OCI-LY1 (cell line): ENCODE data around the gene MCTP1.

Experiments used
- H2AFZ ChIP-seq: fragments of 200-600 bp; sonication (generic), shearing (Covaris generic); 2 replicates; pipeline ENCODE4 v1.6.0; 2014; ENCODE audit warnings: antibody characterized with exemption, mild to moderate bottlenecking, low read length
- H3F3A ChIP-seq: fragments of 200-600 bp; sonication (generic), shearing (Covaris generic); 2 replicates; pipeline ENCODE4 v1.6.0; 2014; ENCODE audit warnings: mild to moderate bottlenecking, antibody characterized with exemption, low read length, moderate library complexity; ENCODE audit not compliant: insufficient read depth
- H3K27ac ChIP-seq: fragments of 200-600 bp; sonication (generic); 2 replicates; pipeline ENCODE4 v1.5.1; 2014; ENCODE audit warnings: low read length, mixed run types, mild to moderate bottlenecking, low read depth; ENCODE audit not compliant: poor library complexity, severe bottlenecking
- H3K27me3 ChIP-seq: fragments of 200-600 bp; sonication (generic); 2 replicates; pipeline ENCODE4 v1.6.0; 2014; ENCODE audit warnings: antibody characterized with exemption, mild to moderate bottlenecking, low read length, moderate library complexity; ENCODE audit not compliant: insufficient read depth
- H3K36me3 ChIP-seq: fragments of 200-600 bp; sonication (generic); 2 replicates; pipeline ENCODE4 v1.6.1; 2014; ENCODE audit warnings: mild to moderate bottlenecking, antibody characterized with exemption, low read length, moderate library complexity, mixed read lengths; ENCODE audit not compliant: insufficient read depth
- H3K4me1 ChIP-seq: fragments of 200-600 bp; sonication (generic); 2 replicates; pipeline ENCODE4 v1.5.1; 2014; ENCODE audit warnings: mild to moderate bottlenecking, low read length, moderate library complexity; ENCODE audit not compliant: insufficient read depth, severe bottlenecking
- H3K4me2 ChIP-seq: fragments of 200-600 bp; sonication (generic), shearing (Covaris generic); 2 replicates; pipeline ENCODE4 v1.6.1; 2014; ENCODE audit warnings: low read length
- H3K4me3 ChIP-seq: fragments of 200-600 bp; sonication (generic); 2 replicates; pipeline ENCODE4 v1.5.1; 2014; ENCODE audit warnings: low read length, low read depth, mild to moderate bottlenecking, mixed read lengths; ENCODE audit not compliant: poor library complexity, severe bottlenecking
- H3K79me2 ChIP-seq: fragments of 200-600 bp; shearing (Covaris generic); 2 replicates; pipeline ENCODE4 v1.6.1; 2016; ENCODE audit warnings: mixed run types, low read length, mixed read lengths; ENCODE audit not compliant: insufficient read depth
- H3K9ac ChIP-seq: fragments of 200-600 bp; sonication (generic), shearing (Covaris generic); 2 replicates; pipeline ENCODE4 v1.6.1; 2014; ENCODE audit warnings: mild to moderate bottlenecking, low read length, mixed read lengths
- H3K9me2 ChIP-seq: fragments of 200-600 bp; sonication (generic), shearing (Covaris generic); 2 replicates; pipeline ENCODE4 v1.6.1; 2014; ENCODE audit warnings: low read depth, mild to moderate bottlenecking, low read length, mixed read lengths
- H3K9me3 ChIP-seq: fragments of 200-600 bp; shearing (Covaris generic); 2 replicates; pipeline ENCODE4 v1.6.1; 2014; ENCODE audit warnings: low read length, mixed read lengths
- H4K20me1 ChIP-seq: fragments of 200-600 bp; sonication (generic), shearing (Covaris generic); 2 replicates; pipeline ENCODE4 v1.6.0; 2016; ENCODE audit warnings: mild to moderate bottlenecking, low read length; ENCODE audit not compliant: insufficient read depth
- CTCF ChIP-seq: fragments of 200-600 bp; sonication (generic), shearing (Covaris generic); IDR thresholded peaks from 2 replicates; pipeline ENCODE4 v1.5.1; 2017; ENCODE audit warnings: mild to moderate bottlenecking, antibody characterized with exemption, low read length, moderate library complexity, mixed read lengths
- EZH2 ChIP-seq: fragments of 200-600 bp; sonication (generic), shearing (Covaris generic); IDR thresholded peaks from 2 replicates; pipeline ENCODE4 v1.8.0; 2017; ENCODE audit warnings: borderline replicate concordance, mixed run types, mild to moderate bottlenecking, antibody characterized with exemption, low read length, moderate library complexity, mixed read lengths

The MCTP1 gene

GRCh38 chr5:95256991-95257390, 27.9 kb downstream of the MCTP1 start:
- H4K20me1 ChIP-seq = no peaks in the 10 kb centered on the region
- no peaks in the 10 kb centered on the region for H3F3A ChIP-seq
- H3K4me2 ChIP-seq = no peak overlapping the region
- no peaks in the 10 kb centered on the region for H3K36me3 ChIP-seq
- TF ChIP-seq CTCF = no peak
- TF ChIP-seq EZH2 = no peak
- H3K27ac ChIP-seq = no peak overlapping the region
- no peaks in the 10 kb centered on the region for H3K4me1 ChIP-seq
- no peaks in the 10 kb centered on the region for H3K9me2 ChIP-seq
- no peaks in the 10 kb centered on the region for H3K9me3 ChIP-seq
- H3K4me3 ChIP-seq = no peak overlapping the region
- no peaks in the 10 kb centered on the region for H3K79me2 ChIP-seq
- no peaks in the 10 kb centered on the region for H3K27me3 ChIP-seq
- no peak overlapping the region for H2AFZ ChIP-seq
- H3K9ac ChIP-seq = no peak overlapping the region

GRCh38 chr5:95256446-95256845, 28.4 kb downstream of the MCTP1 start:
- Histone ChIP-seq H3K4me2 (no peak overlapping the region), H2AFZ (no peak overlapping the region), H3K9me2 (no peaks in the 10 kb centered on the region), H3K27me3 (no peaks in the 10 kb centered on the region), H3K4me1 (no peaks in the 10 kb centered on the region), H3K79me2 (no peaks in the 10 kb centered on the region), H3K9me3 (no peaks in the 10 kb centered on the region), H3K36me3 (no peaks in the 10 kb centered on the region), H4K20me1 (no peaks in the 10 kb centered on the region), H3K9ac (no peak overlapping the region), H3F3A (no peaks in the 10 kb centered on the region), H3K27ac (no peak overlapping the region), H3K4me3 (no peak overlapping the region)
- TF ChIP-seq CTCF (no peak), EZH2 (no peak)

GRCh38 chr5:95252801-95253200, 32.1 kb downstream of the MCTP1 start:
- Histone ChIP-seq H3K4me3 (no peak overlapping the region), H3K79me2 (no peaks in the 10 kb centered on the region), H3K36me3 (no peaks in the 10 kb centered on the region), H3K9me3 (no peaks in the 10 kb centered on the region), H3K27me3 (no peaks in the 10 kb centered on the region), H2AFZ (no peak overlapping the region), H3K9me2 (no peaks in the 10 kb centered on the region), H4K20me1 (no peaks in the 10 kb centered on the region), H3K4me2 (no peak overlapping the region), H3K4me1 (no peaks in the 10 kb centered on the region), H3K27ac (no peak overlapping the region), H3F3A (no peaks in the 10 kb centered on the region), H3K9ac (no peak overlapping the region)
- TF ChIP-seq EZH2 (no peak), CTCF (no peak)
